BLaER1 treated with 17β-estradiol and CSF1 and Interleukin-3, amounts not matched to agents 10 nM and 100 nM (cell line): ENCODE measurements around the gene PRIMA1.

Experiments used
- H3K27ac ChIP-seq, 11 experiments: shearing (Covaris generic); formaldehyde crosslinking; 2 replicates each; pipeline ENCODE4 v1.8.1; 2022
- H3K27me3 ChIP-seq, 11 experiments: shearing (Covaris generic); formaldehyde crosslinking; 2 replicates each; pipeline ENCODE4 v1.8.1; 2022
- H3K36me3 ChIP-seq, 11 experiments: shearing (Covaris generic); formaldehyde crosslinking; 2 replicates each; pipeline ENCODE4 v1.8.1; 2022
- H3K4me1 ChIP-seq, 10 experiments: shearing (Covaris generic); formaldehyde crosslinking; 2 replicates each; pipeline ENCODE4 v1.8.1; 2022
- H3K4me2 ChIP-seq, 11 experiments: shearing (Covaris generic); formaldehyde crosslinking; 2 replicates each; pipeline ENCODE4 v1.8.1; 2022
- H3K4me3 ChIP-seq, 10 experiments: shearing (Covaris generic); formaldehyde crosslinking; 2 replicates each; pipeline ENCODE4 v1.8.1; 2022
- H3K9ac ChIP-seq, 11 experiments: shearing (Covaris generic); formaldehyde crosslinking; 2 replicates each; pipeline ENCODE4 v1.8.1; 2022
- H3K9me3 ChIP-seq, 11 experiments: shearing (Covaris generic); formaldehyde crosslinking; replicated peaks in 1 of 11; 2 replicates each; pipeline ENCODE4 v1.8.1; 2022
- H4K20me1 ChIP-seq, 11 experiments: shearing (Covaris generic); formaldehyde crosslinking; 2 replicates each; pipeline ENCODE4 v1.8.1; 2022
- Cebpa-rat ChIP-seq, 11 experiments: shearing (Covaris generic); IDR thresholded peaks; 2 replicates each; pipeline ENCODE4 v1.8.1; 2022

The PRIMA1 gene

GRCh38 chr14:93725993-93726392 is 62.3 kb downstream of the PRIMA1 start:
- H4K20me1 ChIP-seq: peaks cover 0 to 10% (median 0%) of the 10 kb centered on the region in 11 experiments; a peak in 2 of 22 replicates
- no peak for TF ChIP-seq Cebpa-rat (IDR thresholded peaks at IDR 0.05)
- no peak overlapping the region for H3K4me2 ChIP-seq
- H3K4me1 ChIP-seq: peaks cover 4 to 28% (median 20%) of the 10 kb centered on the region in 10 experiments; a peak in 19 of 20 replicates
- no peaks in the 10 kb centered on the region for H3K9me3 ChIP-seq
- no peak overlapping the region for H3K4me3 ChIP-seq
- peaks cover 0 to 3% (median 0%) of the 10 kb centered on the region in 11 experiments; a peak in 2 of 22 replicates for H3K27me3 ChIP-seq
- no peak overlapping the region for H3K27ac ChIP-seq
- no peaks in the 10 kb centered on the region for H3K36me3 ChIP-seq
- H3K9ac ChIP-seq: no peak overlapping the region

- Histone ChIP-seq H4K20me1 (peaks cover 0 to 10% (median 0%) of the 10 kb centered on the region in 11 experiments; a peak in 2 of 22 replicates), H3K4me1 (peaks cover 4 to 30% (median 21%) of the 10 kb centered on the region in 10 experiments; a peak in 19 of 20 replicates), H3K4me3 (no peak overlapping the region), H3K9ac (no peak overlapping the region), H3K9me3 (no peaks in the 10 kb centered on the region), H3K4me2 (no peak overlapping the region; a peak in 1 of 22 replicates), H3K27me3 (peaks cover 0 to 3% (median 0%) of the 10 kb centered on the region in 11 experiments; a peak in 2 of 22 replicates), H3K27ac (no peak overlapping the region), H3K36me3 (no peaks in the 10 kb centered on the region)
- no peak for TF ChIP-seq Cebpa-rat (IDR thresholded peaks at IDR 0.05)
These were observed 63.2 kb downstream of the PRIMA1 start for GRCh38 chr14:93725002-93725582.

- no peak overlapping the region for H3K4me3 ChIP-seq
- no peak for TF ChIP-seq Cebpa-rat (IDR thresholded peaks at IDR 0.05)
- peaks cover 4 to 29% (median 21%) of the 10 kb centered on the region in 10 experiments; a peak in 19 of 20 replicates for H3K4me1 ChIP-seq
- H3K27me3 ChIP-seq: peaks cover 0 to 3% (median 0%) of the 10 kb centered on the region in 11 experiments; a peak in 2 of 22 replicates
- peaks cover 0 to 10% (median 0%) of the 10 kb centered on the region in 11 experiments; a peak in 1 of 22 replicates for H4K20me1 ChIP-seq
- H3K9ac ChIP-seq: no peak overlapping the region
- no peak overlapping the region for H3K27ac ChIP-seq
- H3K4me2 ChIP-seq: no peak overlapping the region
- H3K9me3 ChIP-seq: no peaks in the 10 kb centered on the region
- no peaks in the 10 kb centered on the region for H3K36me3 ChIP-seq
These were observed 65.3 kb downstream of the PRIMA1 start for GRCh38 chr14:93723001-93723400.

GRCh38 chr14:93720981-93721483 is 67.3 kb downstream of the PRIMA1 start:
- H3K4me1 ChIP-seq: peaks cover 0 to 22% (median 10%) of the 10 kb centered on the region in 10 experiments; a peak in 14 of 20 replicates
- H3K4me3 ChIP-seq: no peak overlapping the region
- no peaks in the 10 kb centered on the region for H3K27me3 ChIP-seq
- no peak overlapping the region for H3K9ac ChIP-seq
- H3K9me3 ChIP-seq: no peaks in the 10 kb centered on the region
- peak overlapping the region in 8 of 11 experiments; percentile 32 to 57 (median 48); a peak in 15 of 22 replicates for H3K4me2 ChIP-seq
- TF ChIP-seq Cebpa-rat (IDR thresholded peaks at IDR 0.05): no peak
- no peak overlapping the region for H3K27ac ChIP-seq
- peaks cover 0 to 4% (median 0%) of the 10 kb centered on the region in 11 experiments; a peak in 1 of 22 replicates for H4K20me1 ChIP-seq
- H3K36me3 ChIP-seq: no peaks in the 10 kb centered on the region

- Histone ChIP-seq H3K4me3 (no peak overlapping the region), H3K36me3 (no peaks in the 10 kb centered on the region), H3K27me3 (no peaks in the 10 kb centered on the region), H3K9me3 (no peaks in the 10 kb centered on the region), H4K20me1 (no peaks in the 10 kb centered on the region; a peak in 1 of 22 replicates), H3K9ac (no peak overlapping the region), H3K4me2 (no peak overlapping the region), H3K4me1 (peaks cover 0 to 21% (median 10%) of the 10 kb centered on the region in 10 experiments; a peak in 14 of 20 replicates), H3K27ac (no peak overlapping the region)
- no peak for TF ChIP-seq Cebpa-rat (IDR thresholded peaks at IDR 0.05)
These were observed 68.0 kb downstream of the PRIMA1 start for GRCh38 chr14:93720076-93720815.

- Histone ChIP-seq H3K36me3 (no peaks in the 10 kb centered on the region), H3K4me3 (no peak overlapping the region), H3K9ac (no peak overlapping the region), H3K4me1 (peaks cover 0 to 17% (median 10%) of the 10 kb centered on the region in 10 experiments; a peak in 14 of 20 replicates), H3K27me3 (no peaks in the 10 kb centered on the region), H3K9me3 (no peaks in the 10 kb centered on the region), H4K20me1 (no peaks in the 10 kb centered on the region; a peak in 2 of 22 replicates), H3K27ac (no peak overlapping the region), H3K4me2 (no peak overlapping the region)
- TF ChIP-seq Cebpa-rat (IDR thresholded peaks at IDR 0.05): no peak
These were observed 69.0 kb downstream of the PRIMA1 start for GRCh38 chr14:93719256-93719655.

GRCh38 chr14:93717668-93718320 is 70.5 kb downstream of the PRIMA1 start:
- H3K27ac ChIP-seq: no peak overlapping the region
- no peak overlapping the region for H3K9ac ChIP-seq
- H3K4me3 ChIP-seq: no peak overlapping the region
- H4K20me1 ChIP-seq: no peaks in the 10 kb centered on the region; a peak in 2 of 22 replicates
- no peaks in the 10 kb centered on the region for H3K9me3 ChIP-seq
- H3K36me3 ChIP-seq: no peaks in the 10 kb centered on the region
- TF ChIP-seq Cebpa-rat (IDR thresholded peaks at IDR 0.05): no peak
- H3K4me1 ChIP-seq: peaks cover 0 to 17% (median 10%) of the 10 kb centered on the region in 10 experiments; a peak in 14 of 20 replicates
- H3K4me2 ChIP-seq: peak overlapping the region in 9 of 11 experiments; percentile 15 to 53 (median 33); a peak in 15 of 22 replicates
- no peaks in the 10 kb centered on the region for H3K27me3 ChIP-seq

- Histone ChIP-seq H3K4me1 (peaks cover 0 to 17% (median 10%) of the 10 kb centered on the region in 10 experiments; a peak in 14 of 20 replicates), H3K4me3 (no peak overlapping the region), H3K36me3 (no peaks in the 10 kb centered on the region), H4K20me1 (no peaks in the 10 kb centered on the region; a peak in 2 of 22 replicates), H3K27me3 (no peaks in the 10 kb centered on the region), H3K9ac (no peak overlapping the region), H3K9me3 (no peaks in the 10 kb centered on the region), H3K4me2 (peak overlapping the region in 9 of 11 experiments; percentile 15 to 53 (median 33); a peak in 15 of 22 replicates), H3K27ac (no peak overlapping the region)
- TF ChIP-seq Cebpa-rat (IDR thresholded peaks at IDR 0.05): no peak
These were observed 71.3 kb downstream of the PRIMA1 start for GRCh38 chr14:93716746-93717667.
